ENCODE data around the gene CDH26. TPM values are rescaled to one million over a fixed set of nuclear protein-coding genes. Genes with fewer than 3 reads are reported as not detected.

The CDH26 gene
- total and polyA plus RNA-seq, 2 donors = 1.4 to 4.1 TPM

GRCh38 chr20:59983076-59983475 is 24.9 kb downstream of the CDH26 start:
- H3K36me3 ChIP-seq (ENCODE audit: insufficient read depth) = no peaks in the 10 kb centered on the region
- DNase-seq (ENCODE audit: extremely low spot score) = no peak
- 83% methylated on average over 9 of the region's 9 CpGs for WGBS
- no peaks in the 10 kb centered on the region for H3K4me1 ChIP-seq (ENCODE audit: insufficient read depth)
- H3K27ac ChIP-seq (ENCODE audit: low read depth) = no peak overlapping the region
- H3K4me3 ChIP-seq (ENCODE audit: low read depth, low read length) = no peak overlapping the region

- Histone ChIP-seq H3K4me3 (ENCODE audit: low read depth, low read length) (no peak overlapping the region), H3K36me3 (ENCODE audit: insufficient read depth) (no peaks in the 10 kb centered on the region), H3K4me1 (ENCODE audit: insufficient read depth) (no peaks in the 10 kb centered on the region), H3K27ac (ENCODE audit: low read depth) (no peak overlapping the region)
- 73% methylated on average over 4 of the region's 4 CpGs for WGBS
- no peak for DNase-seq (ENCODE audit: extremely low spot score)
Measured at GRCh38 chr20:59984541-59984940, 26.3 kb downstream of the CDH26 start.

GRCh38 chr20:59985164-59985563 is 26.9 kb downstream of the CDH26 start:
- no peaks in the 10 kb centered on the region for H3K36me3 ChIP-seq (ENCODE audit: insufficient read depth)
- no peak overlapping the region for H3K4me3 ChIP-seq (ENCODE audit: low read depth, low read length)
- DNase-seq (ENCODE audit: extremely low spot score) = no peak
- no peak overlapping the region for H3K27ac ChIP-seq (ENCODE audit: low read depth)
- no peaks in the 10 kb centered on the region for H3K4me1 ChIP-seq (ENCODE audit: insufficient read depth)
- 77% methylated on average over 8 of the region's 8 CpGs for WGBS

GRCh38 chr20:59985864-59986263 is 27.6 kb downstream of the CDH26 start:
- Histone ChIP-seq H3K4me1 (ENCODE audit: insufficient read depth) (no peaks in the 10 kb centered on the region), H3K27ac (ENCODE audit: low read depth) (no peak overlapping the region), H3K36me3 (ENCODE audit: insufficient read depth) (no peaks in the 10 kb centered on the region), H3K4me3 (ENCODE audit: low read depth, low read length) (no peak overlapping the region)
- 97% methylated on average over 3 of the region's 3 CpGs for WGBS
- DNase-seq (ENCODE audit: extremely low spot score) = no peak

- Histone ChIP-seq H3K27ac (ENCODE audit: low read depth) (no peak overlapping the region), H3K4me1 (ENCODE audit: insufficient read depth) (no peaks in the 10 kb centered on the region), H3K36me3 (ENCODE audit: insufficient read depth) (no peaks in the 10 kb centered on the region), H3K4me3 (ENCODE audit: low read depth, low read length) (no peak overlapping the region)
- WGBS = 83% methylated on average over 7 of the region's 7 CpGs
- DNase-seq (ENCODE audit: extremely low spot score) = no peak
Measured at GRCh38 chr20:59987135-59987534, 28.9 kb downstream of the CDH26 start.

- Histone ChIP-seq H3K4me3 (ENCODE audit: low read depth, low read length) (no peak overlapping the region), H3K36me3 (ENCODE audit: insufficient read depth) (no peaks in the 10 kb centered on the region), H3K27ac (ENCODE audit: low read depth) (no peak overlapping the region), H3K4me1 (ENCODE audit: insufficient read depth) (no peaks in the 10 kb centered on the region)
- no peak for DNase-seq (ENCODE audit: extremely low spot score)
- WGBS = 76% methylated on average over 5 of the region's 5 CpGs
Measured at GRCh38 chr20:59988141-59988540, 29.9 kb downstream of the CDH26 start.

GRCh38 chr20:59992526-59993084 is 34.4 kb downstream of the CDH26 start:
- H3K4me3 ChIP-seq (ENCODE audit: low read depth, low read length) = no peak overlapping the region
- 42% methylated on average over 4 of the region's 4 CpGs for WGBS
- no peaks in the 10 kb centered on the region for H3K4me1 ChIP-seq (ENCODE audit: insufficient read depth)
- no peak for DNase-seq (ENCODE audit: extremely low spot score)
- H3K27ac ChIP-seq (ENCODE audit: low read depth) = no peak overlapping the region
- H3K36me3 ChIP-seq (ENCODE audit: insufficient read depth) = no peaks in the 10 kb centered on the region

GRCh38 chr20:59993736-59994430 is 35.7 kb downstream of the CDH26 start:
- no peak overlapping the region for H3K27ac ChIP-seq (ENCODE audit: low read depth)
- 22% methylated on average over 18 of the region's 18 CpGs for WGBS
- DNase-seq (ENCODE audit: extremely low spot score) = no peak
- H3K4me3 ChIP-seq (ENCODE audit: low read depth, low read length) = no peak overlapping the region
- H3K4me1 ChIP-seq (ENCODE audit: insufficient read depth) = no peaks in the 10 kb centered on the region
- H3K36me3 ChIP-seq (ENCODE audit: insufficient read depth) = no peaks in the 10 kb centered on the region

- Histone ChIP-seq H3K27ac (ENCODE audit: low read depth) (no peak overlapping the region), H3K36me3 (ENCODE audit: insufficient read depth) (no peaks in the 10 kb centered on the region), H3K4me1 (ENCODE audit: insufficient read depth) (no peaks in the 10 kb centered on the region), H3K4me3 (ENCODE audit: low read depth, low read length) (no peak overlapping the region)
- DNase-seq (ENCODE audit: extremely low spot score) = no peak
- 49% methylated on average over 5 of the region's 5 CpGs for WGBS
Measured at GRCh38 chr20:59994697-59995122, 36.5 kb downstream of the CDH26 start.

- H3K4me1 ChIP-seq (ENCODE audit: insufficient read depth) = no peaks in the 10 kb centered on the region
- no peak overlapping the region for H3K4me3 ChIP-seq (ENCODE audit: low read depth, low read length)
- no peak overlapping the region for H3K27ac ChIP-seq (ENCODE audit: low read depth)
- no peak for DNase-seq (ENCODE audit: extremely low spot score)
- 90% methylated on average over 1 of the region's 1 CpG for WGBS
- H3K36me3 ChIP-seq (ENCODE audit: insufficient read depth) = no peaks in the 10 kb centered on the region
Measured at GRCh38 chr20:59996108-59996507, 37.9 kb downstream of the CDH26 start.

- H3K4me1 ChIP-seq (ENCODE audit: insufficient read depth) = no peaks in the 10 kb centered on the region
- H3K4me3 ChIP-seq (ENCODE audit: low read depth, low read length) = no peak overlapping the region
- whole genome bisulfite sequencing = 82% methylated on average over 2 of the region's 2 CpGs
- H3K27ac ChIP-seq (ENCODE audit: low read depth) = no peak overlapping the region
- H3K36me3 ChIP-seq (ENCODE audit: insufficient read depth) = no peaks in the 10 kb centered on the region
- DNase-seq (ENCODE audit: extremely low spot score) = no peak
Measured at GRCh38 chr20:59997896-59998295, 39.7 kb downstream of the CDH26 start.

GRCh38 chr20:59999502-59999901 is 41.3 kb downstream of the CDH26 start:
- H3K27ac ChIP-seq (ENCODE audit: low read depth) = no peak overlapping the region
- H3K4me3 ChIP-seq (ENCODE audit: low read depth, low read length) = no peak overlapping the region
- DNase-seq (ENCODE audit: extremely low spot score) = no peak
- 88% methylated on average over 3 of the region's 3 CpGs for WGBS
- no peaks in the 10 kb centered on the region for H3K36me3 ChIP-seq (ENCODE audit: insufficient read depth)
- H3K4me1 ChIP-seq (ENCODE audit: insufficient read depth) = no peaks in the 10 kb centered on the region

GRCh38 chr20:60000271-60001042 is 42.2 kb downstream of the CDH26 start:
- no peak for DNase-seq (ENCODE audit: extremely low spot score)
- Histone ChIP-seq H3K4me3 (ENCODE audit: low read depth, low read length) (no peak overlapping the region), H3K36me3 (ENCODE audit: insufficient read depth) (no peaks in the 10 kb centered on the region), H3K4me1 (ENCODE audit: insufficient read depth) (no peaks in the 10 kb centered on the region), H3K27ac (ENCODE audit: low read depth) (no peak overlapping the region)
- WGBS = 77% methylated on average over 8 of the region's 8 CpGs

- no peak for DNase-seq (ENCODE audit: extremely low spot score)
- Histone ChIP-seq H3K4me3 (ENCODE audit: low read depth, low read length) (no peak overlapping the region), H3K4me1 (ENCODE audit: insufficient read depth) (no peaks in the 10 kb centered on the region), H3K36me3 (ENCODE audit: insufficient read depth) (no peaks in the 10 kb centered on the region), H3K27ac (ENCODE audit: low read depth) (no peak overlapping the region)
- 65% methylated on average over 11 of the region's 11 CpGs for WGBS
Measured at GRCh38 chr20:60001108-60001507, 42.9 kb downstream of the CDH26 start.

Measured in urinary bladder (tissue), 4 donors.